ENCODE results near the gene MFN1.

The MFN1 gene

GRCh38 chr3:179402963-179403362 lies 55.5 kb downstream of the MFN1 start:
- no peak for TF ChIP-seq TAF1 (IDR thresholded peaks at IDR 0.05; ENCODE audit: borderline replicate concordance, insufficient read depth, low read length)
- no peak for TF ChIP-seq SIN3A (IDR thresholded peaks at IDR 0.05; ENCODE audit: borderline replicate concordance, insufficient read depth, low read length)
- TF ChIP-seq REST (IDR thresholded peaks at IDR 0.05; ENCODE audit: insufficient read depth in 1 of 2, low read depth in 2 of 2, low read length in 2 of 2): no peak
- TF ChIP-seq POLR2AphosphoS5 (IDR thresholded peaks at IDR 0.05; ENCODE audit: low read depth, low read length): no peak
- no peak for TF ChIP-seq FOXP2 (optimal IDR thresholded peaks at IDR 0.05; ENCODE audit: borderline replicate concordance, extremely low read depth, extremely low read length, insufficient read depth)

GRCh38 chr3:179404307-179404706 lies 56.8 kb downstream of the MFN1 start:
- TF ChIP-seq FOXP2 (optimal IDR thresholded peaks at IDR 0.05; ENCODE audit: borderline replicate concordance, extremely low read depth, extremely low read length, insufficient read depth): no peak
- TF ChIP-seq REST (IDR thresholded peaks at IDR 0.05; ENCODE audit: insufficient read depth in 1 of 2, low read depth in 2 of 2, low read length in 2 of 2): no peak
- TF ChIP-seq SIN3A (IDR thresholded peaks at IDR 0.05; ENCODE audit: borderline replicate concordance, insufficient read depth, low read length): no peak
- TF ChIP-seq TAF1 (IDR thresholded peaks at IDR 0.05; ENCODE audit: borderline replicate concordance, insufficient read depth, low read length): no peak

- TF ChIP-seq FOXP2 (optimal IDR thresholded peaks at IDR 0.05; ENCODE audit: borderline replicate concordance, extremely low read depth, extremely low read length, insufficient read depth) (no peak), REST (IDR thresholded peaks at IDR 0.05; ENCODE audit: insufficient read depth in 1 of 2, low read depth in 2 of 2, low read length in 2 of 2) (no peak)
Measured at GRCh38 chr3:179410331-179410730, 62.8 kb downstream of the MFN1 start.

DNA sequence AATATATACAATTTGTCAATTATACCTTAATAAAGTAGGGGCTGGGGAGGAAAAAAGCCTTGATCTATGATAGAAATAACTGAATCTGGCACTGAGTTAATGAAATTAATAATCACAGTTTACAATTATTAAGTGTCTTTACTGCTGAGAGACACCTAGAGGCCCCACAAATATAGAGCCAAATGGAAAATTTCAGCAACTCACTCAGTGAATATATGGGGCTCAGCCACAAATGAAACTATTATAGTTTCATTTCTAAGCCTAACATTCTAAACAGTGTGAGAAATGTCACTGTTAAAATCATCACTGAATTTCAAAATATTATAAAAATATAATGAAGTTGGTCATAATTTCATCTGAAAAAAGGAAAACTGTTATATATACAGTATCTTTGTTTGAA lies 63.5 kb downstream of the MFN1 start:
- TF ChIP-seq REST (IDR thresholded peaks at IDR 0.05; ENCODE audit: insufficient read depth in 1 of 2, low read depth in 2 of 2, low read length in 2 of 2): no peak
- TF ChIP-seq SIN3A (IDR thresholded peaks at IDR 0.05; ENCODE audit: borderline replicate concordance, insufficient read depth, low read length): no peak
- TF ChIP-seq POLR2AphosphoS5 (IDR thresholded peaks at IDR 0.05; ENCODE audit: low read depth, low read length): no peak
- no peak for TF ChIP-seq TAF1 (IDR thresholded peaks at IDR 0.05; ENCODE audit: borderline replicate concordance, insufficient read depth, low read length)
- TF ChIP-seq FOXP2 (optimal IDR thresholded peaks at IDR 0.05; ENCODE audit: borderline replicate concordance, extremely low read depth, extremely low read length, insufficient read depth): no peak

DNA sequence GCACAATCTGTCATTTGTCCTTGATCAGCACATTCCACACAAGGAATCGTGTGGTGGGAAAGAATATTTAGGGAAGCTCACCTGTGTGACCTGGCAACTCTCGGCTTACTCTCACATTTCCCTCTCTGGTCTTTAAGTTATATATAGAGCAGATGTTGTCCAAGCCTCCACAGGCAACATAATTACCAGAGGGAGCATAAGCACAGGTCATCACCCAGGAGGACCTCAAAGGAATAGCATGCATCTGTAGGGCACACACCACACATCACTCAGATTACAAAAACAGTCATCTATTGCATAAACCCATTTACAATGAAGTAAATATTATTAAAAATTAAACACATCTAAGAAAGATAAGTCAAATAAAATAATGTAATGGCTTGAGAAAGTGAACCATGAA lies 67.3 kb downstream of the MFN1 start:
- TF ChIP-seq REST (IDR thresholded peaks at IDR 0.05; ENCODE audit: insufficient read depth in 1 of 2, low read depth in 2 of 2, low read length in 2 of 2) (no peak), FOXP2 (optimal IDR thresholded peaks at IDR 0.05; ENCODE audit: borderline replicate concordance, extremely low read depth, extremely low read length, insufficient read depth) (no peak), SIN3A (IDR thresholded peaks at IDR 0.05; ENCODE audit: borderline replicate concordance, insufficient read depth, low read length) (no peak), POLR2AphosphoS5 (IDR thresholded peaks at IDR 0.05; ENCODE audit: low read depth, low read length) (no peak), TAF1 (IDR thresholded peaks at IDR 0.05; ENCODE audit: borderline replicate concordance, insufficient read depth, low read length) (no peak)

Data from PFSK-1 (cell line).